GM18507 (cell line): ENCODE measurements around the gene MAPK7.

Experiments used
- DNase-seq: peaks from one replicate; pipeline ENCODE4 v3.0.0; 2011; ENCODE audit warnings: low read depth; ENCODE audit not compliant: insufficient read length; ENCODE audit errors: extremely low spot score
- FAIRE-seq: peaks from 2 replicates; lab custom pipeline; 2011; peaks lifted over from hg19 to GRCh38; lab: Jason Lieb, UNC

The MAPK7 gene

DNA sequence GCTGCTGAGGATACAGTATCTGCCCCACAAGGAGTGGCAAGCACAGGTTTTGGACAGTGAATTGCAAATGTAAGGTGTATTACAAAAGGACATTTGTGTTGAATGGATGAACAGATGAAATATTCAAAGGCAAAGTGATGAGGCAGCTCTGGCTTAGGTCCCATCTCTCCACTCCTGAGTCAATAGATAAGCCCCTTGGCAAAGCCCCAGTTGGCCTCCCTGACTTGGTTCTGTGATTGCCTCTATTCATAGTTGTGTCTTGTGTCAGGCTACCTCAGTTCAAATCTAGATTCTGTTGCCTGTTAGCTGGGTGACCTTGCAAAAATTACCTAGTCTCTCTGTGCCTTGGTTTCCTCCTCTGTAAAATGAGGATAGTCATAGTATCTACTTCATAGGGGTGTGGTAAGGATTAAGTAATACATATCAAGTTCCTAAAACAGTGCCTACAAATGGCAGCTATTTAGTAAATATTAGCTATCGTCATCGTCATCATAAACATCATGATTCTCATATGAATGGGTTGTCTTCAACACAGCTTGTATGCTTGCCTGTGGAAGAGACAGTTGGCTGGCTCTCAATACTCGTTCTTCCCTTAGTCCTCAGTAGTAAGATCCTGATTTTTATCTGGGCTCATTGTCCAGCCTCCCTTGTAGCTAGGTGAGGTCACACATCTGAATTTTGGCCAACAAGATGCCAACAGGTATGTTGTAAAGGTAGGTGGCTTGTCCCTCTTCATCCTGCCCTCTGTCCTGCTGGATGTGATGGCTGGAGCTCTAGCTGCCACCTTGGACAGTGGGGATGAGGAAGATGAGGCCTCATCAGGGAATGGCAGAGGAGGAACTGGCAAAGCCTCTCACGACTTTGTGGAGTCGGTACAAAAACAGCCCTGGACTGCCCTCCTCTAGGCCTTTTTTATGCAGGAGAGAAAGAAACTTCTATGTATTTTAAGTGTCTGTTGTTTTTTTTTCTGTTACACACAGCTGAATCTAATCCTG, 10.8 kb downstream of the MAPK7 start:
- FAIRE-seq: no peak
- DNase-seq: no peak

GRCh38 chr17:19390951-19391350, 12.7 kb downstream of the MAPK7 start:
- FAIRE-seq (no peak), DNase-seq (no peak)

DNA sequence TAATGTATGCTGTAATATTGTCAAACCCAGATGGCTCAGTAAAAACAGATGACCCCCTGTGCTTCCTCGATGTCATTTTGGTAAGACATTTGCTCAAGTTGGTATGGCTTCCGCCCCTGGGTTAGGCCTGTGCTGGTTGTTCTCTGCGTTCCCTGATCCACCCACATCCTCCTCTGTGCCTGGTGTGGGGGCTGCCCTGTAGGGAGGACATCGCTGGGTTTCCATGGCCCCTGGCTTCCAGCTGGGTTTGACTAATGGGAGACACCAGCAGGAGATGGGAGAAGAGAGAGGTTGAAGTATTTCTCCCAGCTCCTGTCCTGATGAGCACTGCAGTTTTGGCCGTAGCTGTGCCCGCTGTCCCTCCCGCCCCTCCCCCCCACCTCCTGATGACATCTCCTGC, 13.1 kb downstream of the MAPK7 start:
- no peak for FAIRE-seq

GRCh38 chr17:19392303-19392702, 14.0 kb downstream of the MAPK7 start:
- FAIRE-seq (no peak), DNase-seq (no peak)

More for the DNA sequence above, 13.1 kb downstream of the MAPK7 start:
- DNase-seq: no peak

GRCh38 chr17:19397556-19398041, 19.3 kb downstream of the MAPK7 start:
- FAIRE-seq: no peak

DNA sequence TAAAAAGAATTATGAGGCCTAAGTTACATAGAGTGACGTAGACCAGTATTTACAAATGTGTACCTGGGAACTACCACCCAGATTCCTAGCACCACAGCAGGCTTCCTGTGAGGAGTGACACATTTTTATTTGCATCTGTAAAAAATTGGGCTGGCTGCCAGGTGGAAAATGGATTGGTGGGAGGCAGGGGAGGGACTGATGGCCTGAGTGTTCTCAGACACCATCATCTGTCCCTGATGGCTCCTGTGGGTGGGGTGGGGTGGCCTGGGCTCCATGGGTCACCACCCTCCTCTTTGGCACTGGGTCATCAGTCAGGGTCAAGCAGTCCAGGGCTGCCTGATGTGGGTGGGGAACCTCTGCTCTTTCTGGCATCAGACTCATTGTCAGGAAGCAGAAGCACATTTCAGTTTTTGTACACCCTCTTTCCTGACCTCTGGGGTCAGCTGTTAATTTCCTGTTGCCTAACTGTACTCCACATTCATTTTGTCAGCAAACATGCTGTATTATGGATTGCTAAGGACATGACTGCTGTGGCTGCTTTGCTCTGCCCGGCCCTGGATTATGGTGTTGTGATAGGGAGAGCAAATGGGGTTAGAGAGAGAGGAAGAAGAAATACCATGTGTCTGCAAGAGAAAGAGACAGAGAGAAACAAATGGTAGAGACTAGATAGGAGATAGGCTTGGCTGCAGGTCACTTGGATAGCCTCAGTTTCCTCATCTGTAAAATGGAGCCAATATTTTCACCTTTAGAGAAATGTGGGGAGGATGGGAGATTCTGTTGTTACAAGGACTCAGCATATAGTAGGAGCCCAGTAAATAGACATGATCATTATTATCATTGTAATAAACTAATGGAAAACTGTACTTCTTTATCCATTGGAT, 20.2 kb downstream of the MAPK7 start:
- no peak for FAIRE-seq
- DNase-seq: no peak

More at GRCh38 chr17:19397556-19398041, 19.3 kb downstream of the MAPK7 start:
- no peak for DNase-seq

DNA sequence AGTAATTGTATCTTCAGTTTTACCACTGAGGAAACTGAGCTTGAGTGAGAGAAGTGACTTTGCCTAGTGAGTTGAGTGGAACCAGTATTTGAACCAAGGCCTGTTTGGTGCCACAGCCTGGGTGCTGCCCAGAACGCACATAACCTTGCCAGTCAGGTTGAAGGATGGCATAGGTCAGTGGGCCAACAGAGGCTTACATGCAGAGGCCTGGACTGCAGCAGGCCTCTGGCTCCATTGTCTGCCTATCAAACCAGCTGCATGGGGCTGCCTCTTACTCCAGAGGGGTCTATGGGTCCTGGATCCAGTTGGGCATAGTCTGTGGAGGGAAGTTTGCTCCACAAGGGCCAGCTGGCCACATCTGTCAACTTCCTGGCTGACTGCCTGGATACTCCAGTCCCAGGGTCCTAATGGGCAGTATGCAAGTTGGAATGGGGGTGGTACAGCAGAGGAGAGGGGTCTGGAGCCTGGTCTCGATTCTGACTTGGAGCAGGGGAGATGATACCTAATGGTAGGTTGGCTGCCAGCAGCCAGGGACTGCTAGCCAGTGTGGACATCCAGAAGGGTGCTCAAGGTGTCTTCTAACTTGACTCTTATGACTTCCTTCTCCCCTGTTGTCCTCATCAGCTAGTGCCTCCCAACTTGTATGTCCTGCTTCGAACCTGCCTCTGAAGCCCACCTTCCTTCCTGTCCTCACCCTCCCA, 21.6 kb downstream of the MAPK7 start:
- DNase-seq (no peak), FAIRE-seq (no peak)

DNA sequence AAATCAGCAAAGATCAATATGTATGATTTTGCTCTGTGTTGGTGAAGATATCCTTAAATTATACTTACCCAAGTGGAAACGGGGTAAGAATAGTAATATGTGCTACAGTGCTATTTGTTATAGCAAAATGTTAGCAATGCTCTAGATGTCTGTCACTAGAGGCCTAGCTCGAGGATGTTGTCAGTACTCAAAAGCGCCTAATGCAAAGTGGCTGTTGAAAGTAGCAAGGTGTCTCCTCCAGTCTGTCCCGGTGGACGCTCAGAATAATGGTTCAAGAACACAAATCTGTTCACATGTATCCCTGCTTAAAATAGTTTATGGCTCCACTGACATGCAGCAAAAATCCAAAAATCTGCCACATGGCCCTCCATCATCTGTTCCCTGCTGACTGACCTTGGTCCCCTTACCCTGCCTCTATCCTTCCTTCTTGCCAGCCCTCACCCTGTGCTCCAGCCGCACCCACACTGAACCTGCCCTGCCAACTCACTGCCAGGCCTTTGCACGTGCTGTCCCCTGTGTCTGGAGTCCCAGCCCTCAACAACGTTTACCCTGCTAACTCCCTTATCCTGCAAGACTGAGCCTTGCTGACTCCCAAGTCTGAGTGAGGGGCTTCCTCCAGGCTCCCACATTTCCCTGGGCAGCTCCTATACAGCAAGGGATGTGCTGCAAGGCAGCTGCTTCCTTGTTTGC, 23.2 kb downstream of the MAPK7 start:
- no peak for FAIRE-seq

DNA sequence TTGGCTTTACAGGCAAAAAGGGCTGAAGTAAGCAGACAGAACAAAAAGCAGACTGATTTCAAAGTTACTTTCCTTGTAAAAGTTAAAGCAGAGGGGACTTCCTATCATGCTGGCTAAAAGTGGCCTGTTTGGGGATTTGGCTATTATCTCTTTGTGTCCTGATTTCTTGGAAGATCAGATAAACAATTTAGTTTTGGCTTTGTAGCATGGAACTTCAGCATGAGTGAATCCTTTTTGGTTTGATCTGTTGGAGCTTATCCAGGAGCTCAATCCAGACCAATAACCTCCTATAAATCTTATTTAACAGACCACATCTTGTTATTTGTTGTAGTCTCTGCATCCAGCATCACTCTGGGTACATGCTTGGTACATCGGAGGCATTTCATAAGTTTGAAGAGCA, 23.9 kb downstream of the MAPK7 start:
- DNase-seq (no peak), FAIRE-seq (no peak)

More for the DNA sequence above, 23.2 kb downstream of the MAPK7 start:
- DNase-seq: no peak

- FAIRE-seq (no peak), DNase-seq (no peak)
Observed at GRCh38 chr17:19403021-19403420, 24.7 kb downstream of the MAPK7 start.

DNA sequence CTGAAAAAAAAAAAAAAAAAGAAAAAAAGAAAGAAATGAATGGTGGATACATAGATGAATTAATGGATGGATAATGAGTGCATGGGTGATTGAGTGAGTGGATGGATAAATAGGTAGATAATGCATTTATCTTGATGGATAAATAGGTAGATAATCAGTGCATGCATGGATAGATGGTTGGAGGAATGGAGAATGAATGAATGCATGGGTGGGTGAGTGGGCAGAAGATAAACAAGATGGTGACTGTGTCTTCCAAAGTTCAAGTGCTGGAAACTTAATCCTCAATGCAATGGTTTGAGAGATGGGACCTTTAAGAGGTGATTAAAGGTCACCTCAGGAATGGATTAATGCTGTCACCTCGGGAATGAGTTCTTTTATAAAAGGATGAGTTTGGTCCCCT, 26.0 kb downstream of the MAPK7 start:
- no peak for FAIRE-seq
- DNase-seq: no peak

DNA sequence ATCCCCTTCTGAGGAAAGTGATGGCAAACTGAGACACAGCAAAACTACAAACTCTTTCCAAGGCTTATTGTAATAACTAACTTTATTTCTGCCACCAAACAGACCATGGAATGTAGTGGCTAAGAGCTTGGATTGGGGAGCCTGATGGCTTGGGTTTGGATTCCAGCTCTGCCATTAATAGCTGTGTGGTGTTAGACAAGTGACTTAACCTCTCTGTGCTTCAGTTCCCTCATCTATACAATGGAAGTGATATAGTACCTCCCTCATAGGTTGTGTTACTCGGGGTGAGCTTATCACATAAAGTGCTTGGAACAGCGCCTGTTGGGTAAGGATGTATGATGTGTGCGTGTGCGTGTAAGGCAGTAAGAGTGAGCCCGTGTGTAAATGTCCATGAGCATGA, 26.8 kb downstream of the MAPK7 start:
- DNase-seq (no peak), FAIRE-seq (no peak)

DNA sequence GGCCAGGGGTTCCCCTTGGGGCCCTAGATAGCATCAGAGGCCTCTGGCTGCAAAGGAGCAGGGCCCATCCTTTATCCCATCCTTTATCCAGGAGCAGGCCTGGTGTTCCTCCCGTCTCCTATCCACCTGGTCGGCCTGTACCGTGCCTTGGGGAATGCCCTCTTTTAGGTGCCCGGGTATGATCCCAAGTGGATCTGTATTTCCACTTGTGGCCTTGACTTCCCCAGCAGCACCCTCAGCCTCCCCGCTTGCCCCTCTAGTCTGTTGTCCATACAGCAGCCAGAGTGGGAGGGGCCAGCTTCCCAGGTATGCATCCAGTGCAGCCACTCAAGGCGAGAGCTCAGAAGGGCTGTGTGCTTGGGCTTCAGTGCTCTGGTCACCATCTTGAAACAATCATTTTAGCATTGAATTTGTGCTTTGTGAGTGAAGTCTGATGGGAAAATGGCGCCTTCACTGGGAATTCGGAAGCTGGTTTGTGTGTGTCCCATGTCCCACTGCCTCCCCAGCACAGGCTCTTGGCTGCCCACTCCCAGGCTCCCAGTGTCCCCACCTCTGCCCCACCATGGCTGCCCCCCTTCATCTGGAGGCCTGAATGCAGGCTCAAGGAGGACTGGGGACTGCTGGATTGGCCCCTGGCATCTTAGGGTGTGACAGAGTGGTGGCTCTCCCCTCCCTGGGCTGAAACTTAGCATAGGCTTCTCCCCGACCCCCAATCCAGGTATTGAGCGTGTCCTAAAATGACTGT, 29.5 kb downstream of the MAPK7 start:
- no peak for DNase-seq
- no peak for FAIRE-seq

- FAIRE-seq: no peak
Observed at GRCh38 chr17:19408346-19408710, 30.0 kb downstream of the MAPK7 start.

GRCh38 chr17:19409066-19409465, 30.8 kb downstream of the MAPK7 start:
- no peak for DNase-seq
- no peak for FAIRE-seq

More at GRCh38 chr17:19408346-19408710, 30.0 kb downstream of the MAPK7 start:
- DNase-seq: no peak

DNA sequence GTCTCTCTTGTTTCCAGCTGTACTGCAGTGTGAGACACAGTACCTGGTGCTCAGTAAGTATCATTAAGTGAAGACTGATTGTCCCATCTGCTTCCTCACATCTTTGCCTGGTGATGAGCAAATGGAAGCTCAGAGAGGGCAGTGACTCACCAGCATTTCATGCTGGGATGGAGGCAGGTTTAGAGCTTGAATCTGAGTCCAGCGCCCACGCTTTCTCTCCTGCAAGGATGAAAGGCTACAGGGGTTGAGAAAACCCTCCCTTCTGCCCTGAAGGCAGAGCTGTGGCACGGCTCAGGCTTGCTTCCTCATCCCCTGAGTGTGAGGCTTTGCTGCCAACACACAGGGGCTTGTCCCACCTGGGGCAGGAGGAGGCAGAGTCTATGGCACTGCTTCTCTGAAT, 31.2 kb downstream of the MAPK7 start:
- no peak for FAIRE-seq
- DNase-seq: no peak

DNA sequence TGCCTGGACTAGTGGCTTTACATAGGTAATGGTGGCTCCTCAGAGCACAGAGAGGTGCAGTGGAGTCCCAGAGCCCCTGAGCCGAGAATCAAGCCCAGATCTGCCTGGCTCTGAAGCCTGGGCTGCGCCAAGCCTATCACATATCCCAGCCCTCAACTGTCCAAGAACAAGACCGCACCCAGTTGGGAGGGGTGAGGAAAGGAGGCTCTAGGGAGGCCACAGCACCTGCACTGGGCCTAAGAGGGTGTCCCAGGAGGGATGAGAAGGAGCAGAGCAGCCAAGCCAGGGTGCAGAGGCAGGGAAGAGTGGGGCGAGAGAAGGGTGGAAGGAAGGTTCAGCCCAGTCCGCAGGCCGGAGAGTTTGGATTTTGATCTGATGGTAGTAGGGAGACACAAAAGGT, 31.8 kb downstream of the MAPK7 start:
- FAIRE-seq (no peak), DNase-seq (no peak)

DNA sequence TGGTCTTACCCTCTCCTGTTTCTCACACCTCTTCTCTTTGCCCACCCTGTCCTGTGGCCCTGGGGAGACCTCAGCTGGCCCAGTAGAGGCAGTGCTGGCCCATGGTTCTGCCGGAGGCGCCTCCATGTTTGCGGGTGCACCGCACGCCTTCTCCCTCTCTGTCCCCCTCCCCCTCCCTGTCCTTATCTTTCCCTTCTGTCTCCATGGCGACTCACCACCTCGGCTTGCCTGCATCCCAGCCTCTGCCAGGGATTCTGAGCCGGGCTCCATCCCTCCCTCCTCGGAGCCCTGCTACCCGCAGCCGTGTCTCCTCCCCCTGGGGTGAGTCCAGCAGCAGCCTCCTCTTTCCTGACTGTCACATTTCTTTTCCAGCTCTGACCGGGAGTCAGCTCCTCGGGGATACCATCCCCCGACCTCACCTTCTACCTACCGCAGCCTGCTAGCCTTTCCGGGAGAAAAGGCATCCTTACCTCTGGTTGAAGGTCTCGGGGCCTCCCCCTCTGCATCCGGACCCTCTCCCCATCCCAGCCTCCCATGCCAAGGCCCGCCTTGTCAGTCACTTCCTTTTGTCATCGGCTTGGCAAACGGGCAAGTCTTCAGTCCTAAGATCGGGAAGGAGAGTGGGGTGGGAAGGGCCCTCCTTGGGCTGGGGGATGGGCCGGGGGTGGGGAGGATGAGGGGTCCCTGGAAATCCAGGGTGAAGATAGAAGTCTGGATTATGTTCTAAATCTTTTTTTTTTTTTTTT, 32.8 kb downstream of the MAPK7 start, which contains the start of gene RNF112:
Gene RNF112, plus strand, starts transcription at position 358 of the 746 bp plus-strand sequence. Its CDS starts 177 bp downstream, at position 535.
- DNase-seq (no peak), FAIRE-seq (no peak)
